Right lobe of liver (tissue), 6 donors: ENCODE data around the gene PGM2. TPM values are rescaled to one million over a fixed set of nuclear protein-coding genes. Genes with fewer than 3 reads are reported as not detected.

ENCODE experiments used
- ATAC-seq, 4 donors: fragments of 200-7000 bp; cut with Tn5 transposase; one replicate each; pipeline ENCODE4 v1.9.1; 2020; ENCODE audit warnings: mild to moderate bottlenecking in 4 of 4, moderate library complexity in 4 of 4
- DNase-seq, 3 donors: peaks; one replicate each; pipeline ENCODE4 v3.0.0-alpha.2; 2020
- H3K27ac ChIP-seq, 3 donors: fragments of 200-600 bp; one replicate each; pipeline ENCODE4 v1.8.0; 2022
- H3K27me3 ChIP-seq, 2 donors: fragments of 200-600 bp; one replicate each; pipeline ENCODE4 v1.8.0; 2022
- H3K36me3 ChIP-seq, 4 donors: fragments of 200-600 bp; sonication (generic) in 1 of 4; one replicate each; pipeline versions ENCODE4 v1.5.1 to v1.8.0; 2017 to 2022; ENCODE audit warnings: control low read depth in 1 of 4
- H3K4me1 ChIP-seq, 4 donors: fragments of 200-600 bp; sonication (generic) in 1 of 4; one replicate each; pipeline versions ENCODE4 v1.5.1 to v1.8.0; 2017 to 2022; ENCODE audit warnings: control low read depth in 1 of 4
- H3K4me3 ChIP-seq, 3 donors: fragments of 200-600 bp; one replicate each; pipeline ENCODE4 v1.8.0; 2022
- H3K9me3 ChIP-seq, 4 donors: fragments of 200-600 bp; sonication (generic) in 1 of 4; one replicate each; pipeline versions ENCODE4 v1.5.1 to v1.8.0; 2017 to 2022; ENCODE audit warnings: control low read depth in 1 of 4
- POLR2A ChIP-seq: fragments of 450-650 bp; IDR thresholded peaks from one replicate; pipeline ENCODE4 v1.6.1; 2017; ENCODE audit warnings: antibody characterized with exemption, mild to moderate bottlenecking
- WGBS: methylation state at CpG from one replicate; pipeline ENCODE4 v1.1.6; 2018; ENCODE audit warnings: low coverage, low lambda C conversion rate; ENCODE audit not compliant: insufficient coverage; ENCODE audit errors: missing lambda C conversion rate; 5-methylcytosine and 5-hydroxymethylcytosine counted together
- intact Hi-C, 2 donors: fragments of 100-400 bp; cut with DNase I; formaldehyde crosslinking; loops; one replicate each; pipeline versions ENCODE4 v1.11.2 to v1.14.1; 2022
- total RNA-seq, 6 experiments: library from RNA; depleted of rRNA in 2 of 6; stranded (reverse); fragments of >200 nt in 2 of 6; fragmentation: NEBNext Ultra II Directional in 3 of 6; extraction: Animal tissue kit (Norgen Biotek cat#: 25700) in 3 of 6; gene quantifications; one replicate each; pipeline versions ENCODE4 v1.1.0 to v1.2.4, GENCODE V29; 2016 to 2023
- TF ChIP-seq, protein P1 (sequence below), 4 donors: fragments of 200-600 bp in 3 of 4; fragments of 450-650 bp in 1 of 4; IDR thresholded peaks; one replicate each; pipeline versions ENCODE4 v1.5.1 to v1.8.0; 2016 to 2022; ENCODE audit warnings: antibody characterized with exemption in 4 of 4, mild to moderate bottlenecking in 2 of 4
- donor health status: DM: no; HTN: yes; CAD: no.
- donor health status: DM: no; HTN: no; CAD: no.
- donor health status: DM: no; HTN: no; CAD: no.
- donor health status: DM: no; HTN: yes; CAD: no.
- donor health status: DM: no; HTN: yes; CAD: no.

Gene PGM2
- total RNA-seq, 6 experiments from 2014 or later = 5.5 to 16.3 (median 7.3) TPM

DNA sequence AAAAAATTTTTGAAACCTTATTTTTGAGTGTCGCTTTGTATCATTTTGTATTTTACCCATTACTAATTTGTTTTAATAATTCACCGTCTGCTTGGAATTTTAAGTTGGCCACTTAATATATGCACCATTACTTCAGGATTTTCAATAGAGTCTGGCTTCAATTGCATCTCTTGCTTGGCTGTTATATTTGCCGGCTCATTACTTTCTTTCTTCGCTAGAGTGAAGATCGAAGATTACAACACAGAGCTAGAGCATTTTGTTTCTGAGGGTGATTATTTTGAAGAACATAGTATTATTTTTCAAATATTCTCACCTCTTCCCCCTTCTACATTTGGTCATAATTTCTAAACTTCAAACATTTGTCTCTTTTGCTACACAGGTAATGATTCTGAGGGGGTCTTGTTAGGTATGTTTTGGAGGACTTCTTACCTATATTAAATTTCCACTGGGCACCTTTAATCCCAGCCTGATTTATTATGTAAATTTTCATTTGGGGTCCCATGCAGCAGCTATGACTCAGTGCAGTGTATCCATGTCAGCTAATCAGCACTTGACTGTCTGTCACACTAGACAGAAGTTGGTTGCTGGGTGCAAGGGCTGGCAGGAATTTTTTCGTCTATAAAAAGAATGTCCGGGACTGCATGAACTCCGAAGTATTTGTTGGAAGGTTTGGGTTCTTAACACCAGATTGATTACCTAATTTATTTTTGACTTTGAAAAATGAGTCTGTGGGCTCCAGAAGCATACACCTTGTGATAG is 83.0 kb downstream of the PGM2 start:
- 79% methylated on average over 8 of the region's 8 CpGs for WGBS
- Histone ChIP-seq H3K9me3 (no peaks in the 10 kb centered on the region), H3K27me3 (no peaks in the 10 kb centered on the region), H3K4me3 (no peak overlapping the region), H3K27ac (no peak overlapping the region), H3K36me3 (no peaks in the 10 kb centered on the region), H3K4me1 (peaks cover 0 to 17% (median 4%) of the 10 kb centered on the region in 4 donors)
- ATAC-seq = no peak
- intact Hi-C loops = no loop called here
- DNase-seq = no peak
- TF ChIP-seq POLR2A = no peak
- TF ChIP-seq, protein P1, sequence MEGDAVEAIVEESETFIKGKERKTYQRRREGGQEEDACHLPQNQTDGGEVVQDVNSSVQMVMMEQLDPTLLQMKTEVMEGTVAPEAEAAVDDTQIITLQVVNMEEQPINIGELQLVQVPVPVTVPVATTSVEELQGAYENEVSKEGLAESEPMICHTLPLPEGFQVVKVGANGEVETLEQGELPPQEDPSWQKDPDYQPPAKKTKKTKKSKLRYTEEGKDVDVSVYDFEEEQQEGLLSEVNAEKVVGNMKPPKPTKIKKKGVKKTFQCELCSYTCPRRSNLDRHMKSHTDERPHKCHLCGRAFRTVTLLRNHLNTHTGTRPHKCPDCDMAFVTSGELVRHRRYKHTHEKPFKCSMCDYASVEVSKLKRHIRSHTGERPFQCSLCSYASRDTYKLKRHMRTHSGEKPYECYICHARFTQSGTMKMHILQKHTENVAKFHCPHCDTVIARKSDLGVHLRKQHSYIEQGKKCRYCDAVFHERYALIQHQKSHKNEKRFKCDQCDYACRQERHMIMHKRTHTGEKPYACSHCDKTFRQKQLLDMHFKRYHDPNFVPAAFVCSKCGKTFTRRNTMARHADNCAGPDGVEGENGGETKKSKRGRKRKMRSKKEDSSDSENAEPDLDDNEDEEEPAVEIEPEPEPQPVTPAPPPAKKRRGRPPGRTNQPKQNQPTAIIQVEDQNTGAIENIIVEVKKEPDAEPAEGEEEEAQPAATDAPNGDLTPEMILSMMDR (IDR thresholded peaks at IDR 0.05) = no peak

DNA sequence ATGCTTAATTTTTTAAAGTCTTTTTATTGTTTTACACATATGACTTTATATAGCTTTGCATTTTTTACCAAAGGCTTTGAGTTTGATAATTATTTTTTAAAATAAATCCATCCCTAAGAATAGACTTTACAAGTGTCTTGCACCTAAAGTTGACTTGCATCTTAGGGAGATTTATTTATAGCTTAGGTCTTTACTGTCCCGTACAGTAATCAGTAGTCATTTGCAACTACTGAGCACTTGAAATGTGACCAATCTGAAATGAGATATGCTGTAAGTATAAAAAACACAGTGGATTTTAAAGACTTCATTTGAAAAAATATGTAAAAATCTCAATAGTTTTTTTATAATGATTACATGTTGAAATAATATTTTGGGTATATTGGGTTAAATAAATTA is 83.6 kb downstream of the PGM2 start:
- DNase-seq (no peak), ATAC-seq (no peak)
- H3K9me3 ChIP-seq = no peaks in the 10 kb centered on the region
- peaks cover 0 to 11% (median 2%) of the 10 kb centered on the region in 4 donors for H3K4me1 ChIP-seq
- no peak overlapping the region for H3K4me3 ChIP-seq
- no peak overlapping the region for H3K27ac ChIP-seq
- WGBS = 85% methylated on average over 1 of the region's 1 CpG
- no peaks in the 10 kb centered on the region for H3K27me3 ChIP-seq
- H3K36me3 ChIP-seq = no peaks in the 10 kb centered on the region
- no peak for TF ChIP-seq POLR2A
- TF ChIP-seq, protein P1 (IDR thresholded peaks at IDR 0.05) = no peak
- intact Hi-C loops = no loop called here

Other genes starting within 250 kb of the PGM2 start
- gene RELL1, start 140.3 kb upstream of the PGM2 start, total RNA-seq = 10 to 100 TPM in 1 of 6 experiments, 1 to 10 TPM in 5; 5.7 to 14.6 (median 7.8) TPM
- gene TBC1D1, start 64.4 kb downstream of the PGM2 start, total RNA-seq = 10 to 100 TPM; 21.2 to 67.5 (median 35.8) TPM
- gene PTTG2, start 133.7 kb downstream of the PGM2 start, total RNA-seq = under 1 TPM in 1 of 6 experiments, not detected in 5; 0.32 TPM